Activated CD4-positive, alpha-beta T cell treated with anti-CD3 and anti-CD28 coated beads for 36 hours (primary cell): ENCODE results near the gene AASS. TPM values are rescaled to one million over a fixed set of nuclear protein-coding genes. Genes with fewer than 3 reads are reported as not detected.

Source experiments
- ATAC-seq: fragments of 200-7000 bp; cut with Tn5 transposase; one replicate; pipeline ENCODE4 v1.10.0; 2021; ENCODE audit warnings: mild to moderate bottlenecking, moderate library complexity
- CTCF ChIA-PET: fragments of 350-600 bp; sonication (Branson Sonifier 250); formaldehyde crosslinking; loops from one replicate; lab custom pipeline; 2021; ENCODE audit warnings: antibody characterized with exemption; lab: Charles Lee
- POLR2A ChIA-PET: fragments of 350-600 bp; sonication (Branson Sonifier 250); formaldehyde crosslinking; loops from one replicate; lab custom pipeline; 2021; ENCODE audit warnings: antibody characterized with exemption, inconsistent platforms; lab: Charles Lee
- DNase-seq: peaks from one replicate; pipeline ENCODE4 v3.0.0-alpha.2; 2020
- H3K27ac Mint-ChIP-seq: one replicate; pipeline ENCODE4 v1.8.0; 2021; ENCODE audit warnings: mixed read lengths
- H3K27me3 Mint-ChIP-seq: one replicate; pipeline ENCODE4 v1.8.0; 2021; ENCODE audit warnings: mixed read lengths
- H3K36me3 Mint-ChIP-seq: one replicate; pipeline ENCODE4 v1.8.0; 2021; ENCODE audit warnings: low read depth, mixed read lengths
- H3K4me1 Mint-ChIP-seq: one replicate; pipeline ENCODE4 v1.8.0; 2021; ENCODE audit warnings: mixed read lengths
- H3K4me3 Mint-ChIP-seq: one replicate; pipeline ENCODE4 v1.8.0; 2021; ENCODE audit warnings: mild to moderate bottlenecking, moderate library complexity, mixed read lengths
- H3K9me3 Mint-ChIP-seq: one replicate; pipeline ENCODE4 v1.8.0; 2021; ENCODE audit warnings: low read depth, mixed read lengths
- intact Hi-C, 2 experiments: fragments of 100-400 bp; cut with DNase I in 1 of 2; cut with micrococcal nuclease in 1 of 2; formaldehyde crosslinking; loops; one replicate each; pipeline versions ENCODE4 v1.14.2 to v1.15.1; 2022 to 2024; cut with DNase I, micrococcal nuclease
- total RNA-seq, 2 experiments: library from RNA; stranded (reverse); gene quantifications; one replicate each; pipeline ENCODE4 v1.2.3, GENCODE V29; 2021

The AASS gene
- total RNA-seq, 2 experiments from 2014 or later = 2.1 TPM

DNA sequence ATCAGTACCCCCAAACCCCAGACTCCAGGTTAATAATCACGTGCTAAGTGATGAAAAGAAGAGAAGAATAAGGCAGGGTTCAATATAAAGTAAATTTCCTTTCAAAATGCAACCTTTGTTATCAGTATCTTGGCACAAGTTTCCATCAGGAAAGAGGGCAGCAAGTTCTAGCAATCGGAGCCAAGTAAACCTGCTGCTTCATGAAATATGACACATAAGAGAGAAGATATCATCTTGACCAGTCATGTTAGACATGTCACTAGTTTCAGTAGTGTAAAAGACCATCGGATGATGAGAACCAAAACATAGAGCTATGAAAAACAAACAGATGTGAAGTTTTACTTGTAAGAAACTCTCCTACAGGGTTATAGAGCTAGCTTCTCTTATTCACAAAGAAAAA is 44.0 kb downstream of the AASS start:
- Mint-ChIP-seq H3K36me3 (peaks cover 1% of the 10 kb centered on the region), H3K27me3 (no peaks in the 10 kb centered on the region), H3K9me3 (peaks cover 16% of the 10 kb centered on the region), H3K4me3 (no peak overlapping the region), H3K27ac (no peak overlapping the region), H3K4me1 (no peaks in the 10 kb centered on the region)
- DNase-seq = no peak
- POLR2A ChIA-PET = no interaction called here
- intact Hi-C loops = no loop called here
- CTCF ChIA-PET = no interaction called here
- ATAC-seq = no peak

DNA sequence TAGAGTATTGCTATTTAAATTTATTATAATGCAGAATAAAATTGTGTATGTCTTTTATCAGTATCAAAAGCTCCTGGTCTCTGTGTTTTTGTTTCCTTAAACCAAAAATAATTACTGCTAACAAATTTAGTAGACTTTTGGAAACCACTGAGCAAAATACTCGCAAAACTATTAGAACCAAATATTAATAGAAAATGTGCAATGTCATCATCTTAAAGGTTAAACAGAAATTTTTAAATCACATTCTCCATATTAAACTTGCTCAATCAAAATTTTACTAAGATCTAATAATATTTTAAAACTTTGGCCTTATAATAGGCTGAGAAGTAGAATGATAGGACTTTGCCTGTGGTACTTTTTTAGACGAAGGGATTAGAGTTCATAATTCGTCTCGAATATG is 48.4 kb downstream of the AASS start:
- H3K36me3 Mint-ChIP-seq = no peaks in the 10 kb centered on the region
- H3K4me1 Mint-ChIP-seq = no peaks in the 10 kb centered on the region
- intact Hi-C loops = loop anchor here in 1 of 2 experiments (10.0 kb wide), 1 partner anchor 1059 kb away; no protein-coding TSS in a partner anchor
- ChIA-PET POLR2A (no interaction called here), CTCF (interaction anchor here (0.8 kb wide), 1 partner anchor 59 kb away, joined by 4 read pairs; no protein-coding TSS in a partner anchor)
- DNase-seq (no peak), ATAC-seq (no peak)
- H3K4me3 Mint-ChIP-seq = no peak overlapping the region
- no peaks in the 10 kb centered on the region for H3K9me3 Mint-ChIP-seq
- no peak overlapping the region for H3K27ac Mint-ChIP-seq
- no peaks in the 10 kb centered on the region for H3K27me3 Mint-ChIP-seq

DNA sequence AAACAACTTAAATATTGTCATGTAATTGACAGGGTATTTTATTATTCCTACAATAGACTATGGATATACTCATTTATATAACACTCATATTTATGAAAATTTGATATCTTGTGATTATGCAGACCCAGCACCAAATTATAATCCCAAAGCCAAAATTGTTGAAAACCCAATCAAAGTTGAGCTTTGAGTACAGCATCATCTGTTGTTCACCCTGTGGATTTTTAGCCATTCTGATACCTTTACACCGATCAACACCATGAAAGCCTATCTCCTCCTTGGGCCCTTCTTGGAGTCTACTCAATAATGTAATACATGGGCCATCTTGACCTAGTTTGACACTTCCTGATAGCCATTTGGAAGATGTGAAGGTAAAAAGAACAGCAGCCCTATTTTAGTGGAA is 49.5 kb downstream of the AASS start:
- H3K27me3 Mint-ChIP-seq = no peaks in the 10 kb centered on the region
- intact Hi-C loops = loop anchor here (5.0 to 10.0 kb wide), 3 partner anchors 438 to 1273 kb away; no protein-coding TSS in a partner anchor
- H3K9me3 Mint-ChIP-seq = no peaks in the 10 kb centered on the region
- no peak overlapping the region for H3K27ac Mint-ChIP-seq
- no peaks in the 10 kb centered on the region for H3K36me3 Mint-ChIP-seq
- CTCF ChIA-PET = interaction anchor here (1.3 kb wide), 1 partner anchor 15 kb away, joined by 3 read pairs; no protein-coding TSS in a partner anchor
- no peak overlapping the region for H3K4me3 Mint-ChIP-seq
- no peaks in the 10 kb centered on the region for H3K4me1 Mint-ChIP-seq
- ATAC-seq (no peak), DNase-seq (no peak)
- POLR2A ChIA-PET = no interaction called here

DNA sequence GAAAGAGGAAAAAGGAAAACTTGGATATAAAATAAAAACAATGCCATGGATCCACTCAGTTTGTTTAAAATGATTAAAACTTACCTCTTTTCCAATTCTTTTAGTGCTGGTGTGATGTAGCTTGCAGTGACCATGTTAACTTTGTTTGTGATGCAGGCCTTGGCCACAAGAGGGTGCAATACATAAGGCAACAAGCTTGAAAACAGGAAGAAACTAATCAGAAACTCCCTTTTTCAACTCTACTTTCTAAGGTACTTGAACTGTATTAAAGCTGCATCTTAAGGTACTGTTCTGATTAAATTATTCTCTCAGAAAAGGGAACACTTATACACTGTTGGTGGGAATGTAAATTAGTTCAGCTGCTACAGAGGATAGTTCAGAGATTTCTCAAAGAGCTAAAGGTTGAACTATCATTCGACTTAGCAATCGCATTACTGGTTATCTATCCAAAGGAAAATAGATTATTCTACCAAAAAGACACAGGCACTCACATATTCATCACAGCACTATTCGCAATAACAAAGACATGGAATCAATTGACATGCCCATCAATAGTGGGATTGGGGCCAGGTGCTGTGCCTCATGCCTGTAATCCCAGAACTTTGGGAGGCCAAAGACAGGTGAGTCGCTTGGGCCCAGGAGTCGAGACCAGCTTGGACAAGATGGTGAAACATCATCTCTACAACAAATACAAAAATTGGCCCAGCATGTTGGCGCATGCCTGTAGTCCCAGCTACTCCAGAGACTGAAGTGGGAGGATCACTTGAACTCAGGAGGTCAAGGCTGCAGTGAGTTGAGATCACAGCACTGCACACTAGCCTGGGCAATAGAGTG is 50.9 kb downstream of the AASS start:
- POLR2A ChIA-PET = no interaction called here
- intact Hi-C loops = loop anchor here (1.0 to 10.0 kb wide), 4 partner anchors 436 to 1274 kb away; no protein-coding TSS in a partner anchor
- no peaks in the 10 kb centered on the region for H3K9me3 Mint-ChIP-seq
- DNase-seq (peak; percentile 75), ATAC-seq (no peak)
- no peak overlapping the region for H3K27ac Mint-ChIP-seq
- H3K4me1 Mint-ChIP-seq = no peaks in the 10 kb centered on the region
- H3K27me3 Mint-ChIP-seq = no peaks in the 10 kb centered on the region
- no peaks in the 10 kb centered on the region for H3K36me3 Mint-ChIP-seq
- CTCF ChIA-PET = interaction anchor here (0.7 to 1.1 kb wide), 5 partner anchors 10 to 440 kb away, joined by 3 to 6 read pairs (median 6); no protein-coding TSS in a partner anchor
- H3K4me3 Mint-ChIP-seq = no peak overlapping the region

DNA sequence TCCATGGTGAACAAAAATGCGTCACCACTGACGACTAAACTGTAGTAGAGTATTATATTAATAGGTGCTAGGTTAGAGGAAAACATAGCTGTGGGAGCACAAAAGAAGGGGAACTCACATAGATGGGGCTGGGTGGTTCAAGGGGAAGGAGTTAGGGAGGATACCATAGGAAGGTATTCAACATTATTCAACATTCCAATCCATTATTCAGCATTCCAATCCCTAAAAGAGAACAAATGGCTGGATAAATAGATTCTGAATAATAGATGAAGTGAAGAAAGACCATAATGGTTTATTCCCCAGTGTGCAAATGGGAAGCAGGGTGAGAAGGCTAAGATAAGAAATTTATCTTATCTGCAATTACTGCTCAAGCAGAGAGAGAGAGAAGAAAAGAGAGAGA is 61.4 kb downstream of the AASS start:
- peaks cover 4% of the 10 kb centered on the region for H3K36me3 Mint-ChIP-seq
- CTCF ChIA-PET = no interaction called here
- H3K4me3 Mint-ChIP-seq = no peak overlapping the region
- H3K27me3 Mint-ChIP-seq = no peaks in the 10 kb centered on the region
- H3K27ac Mint-ChIP-seq = no peak overlapping the region
- no peaks in the 10 kb centered on the region for H3K4me1 Mint-ChIP-seq
- POLR2A ChIA-PET = no interaction called here
- DNase-seq = no peak
- no peak for ATAC-seq
- H3K9me3 Mint-ChIP-seq = no peaks in the 10 kb centered on the region
- intact Hi-C loops = no loop called here

DNA sequence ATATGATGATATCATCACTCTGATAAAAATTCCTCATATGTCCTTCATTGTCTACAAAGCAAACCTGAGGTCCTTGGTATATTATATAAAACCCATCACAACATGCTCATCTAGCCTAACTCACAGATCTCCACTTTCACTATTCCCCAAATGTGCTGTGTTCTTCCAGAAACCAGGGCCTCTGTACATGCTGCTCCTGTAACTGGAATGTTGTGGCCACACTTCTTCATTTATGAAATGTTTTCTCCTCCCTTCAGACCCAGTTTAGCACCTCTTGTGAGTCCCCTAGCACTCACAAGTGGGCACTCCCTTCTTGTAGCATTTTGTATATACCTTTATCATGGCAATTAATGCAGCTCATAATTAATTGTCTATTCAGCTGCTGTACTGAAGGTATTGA is 61.9 kb downstream of the AASS start:
- CTCF ChIA-PET = interaction anchor here (0.7 kb wide), 1 partner anchor 753 kb away, joined by 3 read pairs; the partner anchor contains the start of gene WNT16
- H3K27ac Mint-ChIP-seq = no peak overlapping the region
- H3K4me1 Mint-ChIP-seq = no peaks in the 10 kb centered on the region
- H3K9me3 Mint-ChIP-seq = no peaks in the 10 kb centered on the region
- peaks cover 4% of the 10 kb centered on the region for H3K36me3 Mint-ChIP-seq
- intact Hi-C loops = no loop called here
- POLR2A ChIA-PET = no interaction called here
- H3K27me3 Mint-ChIP-seq = no peaks in the 10 kb centered on the region
- H3K4me3 Mint-ChIP-seq = no peak overlapping the region
- DNase-seq = no peak
- no peak for ATAC-seq

GRCh38 chr7:122073635-122074034 is 70.4 kb downstream of the AASS start:
- ATAC-seq (no peak), DNase-seq (no peak)
- Mint-ChIP-seq H3K27me3 (no peaks in the 10 kb centered on the region), H3K9me3 (peaks cover 2% of the 10 kb centered on the region), H3K27ac (no peak overlapping the region), H3K4me1 (no peaks in the 10 kb centered on the region), H3K4me3 (no peak overlapping the region), H3K36me3 (peaks cover 1% of the 10 kb centered on the region)
- intact Hi-C loops = no loop called here
- ChIA-PET POLR2A (no interaction called here), CTCF (no interaction called here)

DNA sequence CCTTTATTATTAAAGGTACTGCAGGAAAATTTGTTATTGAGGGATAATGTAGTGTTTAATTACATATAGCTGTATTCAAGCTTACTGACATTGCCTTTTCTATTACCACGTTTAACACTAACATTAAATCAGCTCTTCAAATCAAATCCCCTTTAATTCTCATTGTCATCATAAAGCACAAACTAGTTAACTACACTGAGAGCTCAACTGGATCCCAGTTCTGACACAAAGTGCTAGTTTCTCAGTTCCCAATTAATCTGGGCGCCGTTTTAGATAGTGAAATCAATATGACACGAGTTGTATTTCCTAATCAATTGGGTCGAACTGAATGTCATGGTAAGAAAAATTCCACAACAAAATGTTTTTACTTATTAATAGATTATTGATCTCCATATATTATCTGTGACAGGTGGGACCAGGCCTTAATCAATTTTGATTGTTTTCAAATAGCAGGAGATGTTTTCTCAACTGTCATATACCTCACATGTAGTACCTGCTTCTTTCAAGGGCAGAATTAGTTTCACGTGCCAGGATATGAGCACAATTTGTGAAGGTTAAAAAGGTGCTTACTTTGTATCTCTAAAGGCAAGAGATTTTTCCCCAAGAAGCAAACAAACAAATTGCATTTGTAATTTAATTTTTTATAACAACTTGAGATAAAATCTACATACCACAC is 71.0 kb downstream of the AASS start:
- DNase-seq (no peak), ATAC-seq (no peak)
- Mint-ChIP-seq H3K27ac (no peak overlapping the region), H3K9me3 (peaks cover 2% of the 10 kb centered on the region), H3K4me3 (no peak overlapping the region), H3K27me3 (no peaks in the 10 kb centered on the region), H3K36me3 (no peaks in the 10 kb centered on the region), H3K4me1 (no peaks in the 10 kb centered on the region)
- POLR2A ChIA-PET = no interaction called here
- intact Hi-C loops = no loop called here
- CTCF ChIA-PET = no interaction called here

DNA sequence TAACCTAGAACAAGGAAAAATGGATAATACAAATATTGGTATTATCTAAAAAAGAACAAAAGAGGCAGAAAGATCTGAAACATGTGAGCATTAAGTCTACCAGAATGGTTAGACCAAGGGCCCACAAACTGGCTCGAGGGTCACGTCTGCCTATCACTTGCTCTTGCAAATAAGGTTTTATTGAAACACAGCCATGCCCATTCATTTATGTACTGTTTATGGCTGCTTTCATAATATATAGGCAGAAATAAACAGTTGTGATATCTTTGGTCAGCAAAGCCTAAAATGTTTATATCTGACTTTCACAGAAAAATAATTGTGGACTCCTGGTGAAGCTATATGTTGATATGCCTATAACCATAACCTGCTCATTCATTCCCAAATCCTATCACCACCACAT is 71.8 kb downstream of the AASS start:
- peaks cover 2% of the 10 kb centered on the region for H3K9me3 Mint-ChIP-seq
- DNase-seq (no peak), ATAC-seq (no peak)
- POLR2A ChIA-PET = no interaction called here
- H3K27me3 Mint-ChIP-seq = no peaks in the 10 kb centered on the region
- no peaks in the 10 kb centered on the region for H3K36me3 Mint-ChIP-seq
- CTCF ChIA-PET = no interaction called here
- intact Hi-C loops = no loop called here
- no peak overlapping the region for H3K27ac Mint-ChIP-seq
- H3K4me1 Mint-ChIP-seq = no peaks in the 10 kb centered on the region
- H3K4me3 Mint-ChIP-seq = no peak overlapping the region

DNA sequence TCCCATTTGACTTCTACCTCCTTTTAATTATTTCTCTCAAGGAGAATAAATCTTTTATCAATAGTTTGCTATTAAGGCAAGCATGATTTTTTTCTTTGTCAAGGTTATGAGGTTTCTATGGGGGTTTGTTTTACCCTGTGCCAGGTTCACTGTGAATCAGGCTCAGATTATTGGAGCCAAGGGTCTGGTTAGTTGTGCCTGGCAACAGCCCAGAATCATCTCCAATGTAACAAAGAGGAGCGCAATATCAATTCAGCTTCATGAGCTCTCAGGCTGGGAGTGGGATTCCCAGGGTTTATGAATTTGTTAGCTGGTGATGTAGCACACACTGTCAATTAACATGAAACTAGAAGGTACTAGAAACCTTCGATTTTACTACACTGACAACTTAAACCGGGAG is 73.2 kb downstream of the AASS start:
- ChIA-PET POLR2A (no interaction called here), CTCF (no interaction called here)
- H3K27ac Mint-ChIP-seq = no peak overlapping the region
- intact Hi-C loops = no loop called here
- H3K36me3 Mint-ChIP-seq = no peaks in the 10 kb centered on the region
- H3K4me3 Mint-ChIP-seq = no peak overlapping the region
- no peaks in the 10 kb centered on the region for H3K4me1 Mint-ChIP-seq
- DNase-seq = no peak
- peaks cover 2% of the 10 kb centered on the region for H3K9me3 Mint-ChIP-seq
- ATAC-seq = no peak
- no peaks in the 10 kb centered on the region for H3K27me3 Mint-ChIP-seq

DNA sequence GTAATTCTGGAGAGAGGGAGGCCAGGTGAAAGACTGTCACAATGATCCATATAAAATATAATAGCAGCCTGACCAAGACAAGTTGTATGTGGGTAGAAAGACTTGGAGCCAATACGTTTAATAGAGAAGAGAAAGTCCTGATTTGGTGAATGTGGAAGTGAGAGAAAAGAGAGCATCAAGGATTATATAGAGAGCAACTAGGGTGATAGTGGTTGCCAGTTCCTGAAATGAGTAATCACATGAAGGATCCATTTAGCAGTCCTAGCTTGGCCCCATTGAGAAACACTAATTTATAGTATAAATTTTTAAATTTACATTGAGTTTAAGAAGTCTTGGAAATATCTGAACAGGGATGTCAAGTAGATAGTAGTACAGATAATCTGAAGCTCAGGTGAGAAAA is 74.0 kb downstream of the AASS start:
- no peak for DNase-seq
- ChIA-PET CTCF (no interaction called here), POLR2A (no interaction called here)
- Mint-ChIP-seq H3K4me3 (no peak overlapping the region), H3K27me3 (no peaks in the 10 kb centered on the region), H3K9me3 (no peaks in the 10 kb centered on the region), H3K27ac (no peak overlapping the region), H3K36me3 (no peaks in the 10 kb centered on the region), H3K4me1 (no peaks in the 10 kb centered on the region)
- intact Hi-C loops = no loop called here
- no peak for ATAC-seq

GRCh38 chr7:122068999-122069398 is 75.0 kb downstream of the AASS start:
- Mint-ChIP-seq H3K9me3 (no peaks in the 10 kb centered on the region), H3K36me3 (no peaks in the 10 kb centered on the region), H3K4me1 (no peaks in the 10 kb centered on the region), H3K27ac (no peak overlapping the region), H3K4me3 (no peak overlapping the region), H3K27me3 (no peaks in the 10 kb centered on the region)
- ATAC-seq (no peak), DNase-seq (no peak)
- intact Hi-C loops = no loop called here
- CTCF ChIA-PET = interaction anchor here (0.8 kb wide), 1 partner anchor 512 kb away, joined by 3 read pairs; no protein-coding TSS in a partner anchor
- POLR2A ChIA-PET = no interaction called here
